GM12865 (cell line): ENCODE data around the gene ATP6V1A.

Experiments used
- DNase-seq: peaks from one replicate; pipeline ENCODE4 v3.0.0; 2010; ENCODE audit warnings: low read depth
- H3K4me3 ChIP-seq: 2 replicates; pipeline ENCODE4 v1.5.1; 2011; ENCODE audit warnings: mild to moderate bottlenecking, low read depth, low read length, control low read depth
- CTCF ChIP-seq: IDR thresholded peaks from 2 replicates; pipeline ENCODE4 v1.5.1; 2011; ENCODE audit warnings: low read length, control low read depth, low read depth, inconsistent platforms; ENCODE audit not compliant: insufficient read depth; ENCODE audit errors: missing control alignments

ATP6V1A gene

GRCh38 chr3:113746548-113747282, at the start of gene ATP6V1A:
Gene ATP6V1A (plus strand): TSS chr3:113747035. CDS start chr3:113778754, 31,719 bp downstream.
- peak within 1 kb of the TSS; percentile 96 for H3K4me3 ChIP-seq
- TF ChIP-seq CTCF: no peak
- DNase-seq: peak; percentile 95

DNA sequence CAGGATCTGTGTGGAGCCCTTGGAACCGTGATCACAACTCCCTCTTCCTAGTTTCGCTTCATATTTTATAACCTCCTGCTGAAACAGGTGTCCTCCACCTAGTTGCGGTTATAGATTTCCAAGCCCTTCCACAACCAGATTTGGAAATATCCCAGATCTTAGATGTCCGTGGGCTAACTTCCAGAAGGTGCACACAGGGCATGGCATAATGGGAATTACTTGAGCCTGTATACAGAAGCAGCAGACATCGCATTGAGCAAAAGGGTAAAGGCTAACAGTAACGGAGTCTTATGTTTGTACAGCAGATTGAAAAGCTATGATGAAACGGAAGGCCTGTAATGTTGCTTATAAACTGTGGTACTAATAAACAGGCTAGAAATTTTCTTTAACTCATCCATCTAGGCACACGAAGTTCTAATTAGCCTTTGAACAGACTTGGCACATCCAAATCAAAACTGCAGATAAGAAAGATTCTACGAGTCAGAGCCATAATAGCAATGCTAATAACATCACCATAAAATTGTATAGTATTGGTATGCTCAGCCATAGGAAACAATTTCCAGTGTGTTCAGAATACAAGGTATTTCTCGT, 49.2 kb upstream of the ATP6V1A start:
- no peak for TF ChIP-seq CTCF
- peak overlapping the region; percentile 80 for H3K4me3 ChIP-seq
- no peak for DNase-seq

DNA sequence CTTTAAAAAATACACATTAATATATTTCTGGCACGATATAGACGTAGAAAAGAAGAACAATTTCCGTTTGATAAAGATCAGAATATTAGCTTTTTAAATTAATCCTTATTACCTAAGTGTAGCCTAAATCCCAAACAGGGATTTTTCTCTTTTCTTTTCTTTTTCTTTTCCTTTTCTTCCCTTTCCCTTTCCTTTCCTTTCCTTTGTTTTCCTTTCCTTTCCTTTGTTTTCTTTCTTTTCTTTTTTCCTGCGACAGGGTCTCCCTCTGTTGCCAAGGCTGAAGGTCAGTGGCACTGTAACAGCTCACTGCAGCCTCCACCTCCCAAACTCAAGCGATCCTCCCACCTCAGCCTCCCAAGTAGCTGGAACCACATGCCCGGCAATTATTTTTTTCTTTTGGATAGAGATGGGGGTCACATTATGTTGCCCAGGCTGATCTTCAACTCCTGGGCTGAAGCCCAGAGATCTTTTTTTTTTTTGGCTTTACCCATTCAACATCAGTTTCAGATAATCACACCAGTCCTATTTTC, 48.6 kb upstream of the ATP6V1A start:
- H3K4me3 ChIP-seq: peak overlapping the region; percentile 80
- DNase-seq: no peak
- TF ChIP-seq CTCF: no peak

DNA sequence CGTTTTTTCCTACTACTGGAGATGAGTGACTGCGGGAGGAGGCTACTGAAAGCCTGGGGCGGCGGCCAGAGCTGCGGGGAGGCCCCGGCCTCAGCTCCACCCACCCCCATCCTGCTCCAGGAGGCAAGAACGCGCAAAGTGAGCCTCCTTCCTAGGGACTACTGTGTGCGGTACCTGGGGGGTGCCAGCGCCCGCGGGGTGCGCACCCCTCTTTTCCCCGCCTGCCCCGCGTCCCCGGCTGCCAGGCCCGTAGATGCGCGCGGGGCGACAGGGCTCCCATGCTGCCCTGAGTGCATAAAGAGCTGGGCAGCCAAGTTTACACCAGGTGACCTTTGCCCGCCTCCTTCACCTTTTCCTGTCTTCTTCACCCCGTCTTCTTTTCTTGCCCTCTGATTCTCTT, 47.9 kb upstream of the ATP6V1A start:
- peak overlapping the region; percentile 42 for H3K4me3 ChIP-seq
- TF ChIP-seq CTCF: no peak
- DNase-seq: peak; percentile 21

DNA sequence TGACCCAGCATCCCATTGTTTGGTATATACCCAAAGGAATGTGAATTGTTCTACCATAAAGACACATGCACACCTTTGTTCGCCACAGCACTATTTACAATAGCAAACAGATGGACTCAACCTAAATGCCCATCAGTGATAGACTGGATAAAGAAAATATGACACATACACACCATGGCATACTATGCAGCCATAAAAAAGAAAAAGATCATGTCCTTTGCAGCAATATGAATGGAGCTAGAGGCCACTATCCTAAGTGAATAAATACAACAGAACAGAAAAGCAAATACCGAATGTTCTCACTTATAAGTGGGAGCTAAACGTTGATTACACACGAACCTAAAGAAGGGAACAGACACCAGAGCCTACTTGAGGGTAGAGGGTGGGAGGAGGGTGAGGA, 39.0 kb upstream of the ATP6V1A start:
- no peak for DNase-seq
- no peak for TF ChIP-seq CTCF

DNA sequence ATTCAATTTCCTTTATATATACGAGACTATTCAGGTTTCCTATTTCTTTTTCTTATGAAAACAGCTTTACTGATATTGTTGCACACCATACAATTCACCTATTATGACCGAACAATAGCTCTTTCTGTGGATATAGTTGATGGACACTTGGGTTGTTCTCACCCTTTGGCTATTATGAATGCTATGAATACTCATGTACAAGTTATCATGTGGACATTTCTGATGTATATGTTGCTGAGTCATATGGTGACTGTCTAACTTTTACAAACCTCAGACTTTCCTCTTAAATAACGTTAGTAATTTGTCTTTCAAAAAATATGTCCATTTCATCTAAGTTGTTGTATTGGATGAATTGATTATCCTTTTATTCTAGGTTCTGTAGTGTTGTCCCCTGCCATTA, 34.7 kb upstream of the ATP6V1A start:
- TF ChIP-seq CTCF: no peak
- no peak for DNase-seq
- no peak overlapping the region for H3K4me3 ChIP-seq

More for the DNA sequence above, 39.0 kb upstream of the ATP6V1A start:
- no peak overlapping the region for H3K4me3 ChIP-seq
